ENCODE data around the gene CACNA2D2.

CACNA2D2 gene

GRCh38 chr3:50318163-50318562, 185.3 kb downstream of the CACNA2D2 start:
- H2AFZ ChIP-seq (ENCODE audit: low read length) = no peak overlapping the region
- peaks cover 12% of the 10 kb centered on the region; the same call in 1 of the 2 replicates for H3K79me2 ChIP-seq (ENCODE audit: low read length)
- no peaks in the 10 kb centered on the region for H4K20me1 ChIP-seq (ENCODE audit: insufficient read depth, low read length)
- DNase-seq = no peak
- H3K27ac ChIP-seq (ENCODE audit: low read length) = no peak overlapping the region
- no peak overlapping the region for H3K4me2 ChIP-seq (ENCODE audit: low read depth, low read length)
- no peak overlapping the region for H3K9ac ChIP-seq (ENCODE audit: low read length)
- H3K27me3 ChIP-seq (replicated peaks; ENCODE audit: insufficient read depth, low read length) = no peaks in the 10 kb centered on the region
- H3K36me3 ChIP-seq (replicated peaks; ENCODE audit: insufficient read depth, low read length) = no peaks in the 10 kb centered on the region
- no peaks in the 10 kb centered on the region for H3K9me3 ChIP-seq (replicated peaks; ENCODE audit: insufficient read depth, low read length)
- H3K4me3 ChIP-seq (ENCODE audit: low read length) = no peak overlapping the region
- no peaks in the 10 kb centered on the region for H3F3A ChIP-seq (ENCODE audit: insufficient read depth, low read length)
- no peak for TF ChIP-seq CTCF (IDR thresholded peaks at IDR 0.05; ENCODE audit: low read length)
- no peak for TF ChIP-seq EZH2phosphoT487 (IDR thresholded peaks at IDR 0.05; ENCODE audit: low read length)
- no peak for TF ChIP-seq EZH2 (optimal IDR thresholded peaks at IDR 0.05; ENCODE audit: low read depth, low read length)
- H3K9me2 ChIP-seq (replicated peaks; ENCODE audit: insufficient read depth, low read length) = no peaks in the 10 kb centered on the region
- 0 out of 2 replicates have a peak, but pooled peaks cover 8% of the 10 kb centered on the region for H3K4me1 ChIP-seq (ENCODE audit: low read length)

GRCh38 chr3:50317300-50317699, 186.1 kb downstream of the CACNA2D2 start:
- Histone ChIP-seq H3K27ac (ENCODE audit: low read length) (no peak overlapping the region), H3K36me3 (replicated peaks; ENCODE audit: insufficient read depth, low read length) (no peaks in the 10 kb centered on the region), H3K9ac (ENCODE audit: low read length) (no peak overlapping the region)

GRCh38 chr3:50316657-50317242, 186.7 kb downstream of the CACNA2D2 start:
- H4K20me1 ChIP-seq (ENCODE audit: insufficient read depth, low read length) = no peaks in the 10 kb centered on the region
- no peak for DNase-seq
- no peaks in the 10 kb centered on the region for H3K36me3 ChIP-seq (replicated peaks; ENCODE audit: insufficient read depth, low read length)
- no peaks in the 10 kb centered on the region for H3K9me2 ChIP-seq (replicated peaks; ENCODE audit: insufficient read depth, low read length)
- peaks cover 12% of the 10 kb centered on the region; the same call in 1 of the 2 replicates for H3K79me2 ChIP-seq (ENCODE audit: low read length)
- no peak overlapping the region for H3K4me3 ChIP-seq (ENCODE audit: low read length)
- no peaks in the 10 kb centered on the region for H3F3A ChIP-seq (ENCODE audit: insufficient read depth, low read length)
- H3K4me1 ChIP-seq (ENCODE audit: low read length) = 0 out of 2 replicates have a peak, but pooled peaks cover 8% of the 10 kb centered on the region
- H2AFZ ChIP-seq (ENCODE audit: low read length) = no peak overlapping the region
- H3K9ac ChIP-seq (ENCODE audit: low read length) = no peak overlapping the region
- no peak for TF ChIP-seq EZH2 (optimal IDR thresholded peaks at IDR 0.05; ENCODE audit: low read depth, low read length)
- no peaks in the 10 kb centered on the region for H3K9me3 ChIP-seq (replicated peaks; ENCODE audit: insufficient read depth, low read length)
- no peaks in the 10 kb centered on the region for H3K27me3 ChIP-seq (replicated peaks; ENCODE audit: insufficient read depth, low read length)
- H3K4me2 ChIP-seq (ENCODE audit: low read depth, low read length) = no peak overlapping the region
- H3K27ac ChIP-seq (ENCODE audit: low read length) = 0 out of 2 replicates have a peak overlapping the region, but pooled peaks have one; percentile 7

More at GRCh38 chr3:50317300-50317699, 186.1 kb downstream of the CACNA2D2 start:
- no peak overlapping the region for H3K4me2 ChIP-seq (ENCODE audit: low read depth, low read length)
- no peak for TF ChIP-seq CTCF (IDR thresholded peaks at IDR 0.05; ENCODE audit: low read length)
- TF ChIP-seq EZH2 (optimal IDR thresholded peaks at IDR 0.05; ENCODE audit: low read depth, low read length) = no peak
- H2AFZ ChIP-seq (ENCODE audit: low read length) = no peak overlapping the region
- H3F3A ChIP-seq (ENCODE audit: insufficient read depth, low read length) = no peaks in the 10 kb centered on the region
- DNase-seq = no peak
- H3K9me3 ChIP-seq (replicated peaks; ENCODE audit: insufficient read depth, low read length) = no peaks in the 10 kb centered on the region
- no peaks in the 10 kb centered on the region for H4K20me1 ChIP-seq (ENCODE audit: insufficient read depth, low read length)
- H3K4me1 ChIP-seq (ENCODE audit: low read length) = 0 out of 2 replicates have a peak, but pooled peaks cover 8% of the 10 kb centered on the region
- H3K9me2 ChIP-seq (replicated peaks; ENCODE audit: insufficient read depth, low read length) = no peaks in the 10 kb centered on the region
- H3K4me3 ChIP-seq (ENCODE audit: low read length) = no peak overlapping the region
- no peaks in the 10 kb centered on the region for H3K27me3 ChIP-seq (replicated peaks; ENCODE audit: insufficient read depth, low read length)
- peaks cover 12% of the 10 kb centered on the region; the same call in 1 of the 2 replicates for H3K79me2 ChIP-seq (ENCODE audit: low read length)

GRCh38 chr3:50314816-50315215, 188.6 kb downstream of the CACNA2D2 start:
- no peak overlapping the region for H3K9ac ChIP-seq (ENCODE audit: low read length)
- H3K27ac ChIP-seq (ENCODE audit: low read length) = no peak overlapping the region
- no peaks in the 10 kb centered on the region for H3K27me3 ChIP-seq (replicated peaks; ENCODE audit: insufficient read depth, low read length)
- no peaks in the 10 kb centered on the region for H4K20me1 ChIP-seq (ENCODE audit: insufficient read depth, low read length)
- TF ChIP-seq CTCF (IDR thresholded peaks at IDR 0.05; ENCODE audit: low read length) (no peak), EZH2 (optimal IDR thresholded peaks at IDR 0.05; ENCODE audit: low read depth, low read length) (no peak), EZH2phosphoT487 (IDR thresholded peaks at IDR 0.05; ENCODE audit: low read length) (no peak)
- no peaks in the 10 kb centered on the region for H3K9me2 ChIP-seq (replicated peaks; ENCODE audit: insufficient read depth, low read length)
- H2AFZ ChIP-seq (ENCODE audit: low read length) = no peak overlapping the region
- H3K4me3 ChIP-seq (ENCODE audit: low read length) = no peak overlapping the region
- no peaks in the 10 kb centered on the region for H3K36me3 ChIP-seq (replicated peaks; ENCODE audit: insufficient read depth, low read length)
- no peak overlapping the region for H3K4me2 ChIP-seq (ENCODE audit: low read depth, low read length)
- H3K9me3 ChIP-seq (replicated peaks; ENCODE audit: insufficient read depth, low read length) = no peaks in the 10 kb centered on the region
- no peaks in the 10 kb centered on the region for H3F3A ChIP-seq (ENCODE audit: insufficient read depth, low read length)
- H3K79me2 ChIP-seq (ENCODE audit: low read length) = peaks cover 4% of the 10 kb centered on the region; the same call in 1 of the 2 replicates
- 0 out of 2 replicates have a peak, but pooled peaks cover 5% of the 10 kb centered on the region for H3K4me1 ChIP-seq (ENCODE audit: low read length)
- DNase-seq = no peak
